Left lung (tissue), 10 donors: ENCODE data around the gene SFT2D2. TPM values are rescaled to one million over a fixed set of nuclear protein-coding genes. Genes with fewer than 3 reads are reported as not detected.

Experiments used
- ATAC-seq: fragments of 200-7000 bp; cut with Tn5 transposase; one replicate; pipeline ENCODE4 v1.9.1; 2020; ENCODE audit warnings: moderate library complexity
- DNase-seq, 4 donors: peaks; one replicate each; pipeline ENCODE4 v3.0.0-alpha.2; 2013 to 2020
- H3K27ac ChIP-seq, 2 donors: fragments of 200-600 bp; sonication (generic) in 1 of 2; one replicate each; pipeline versions ENCODE4 v1.5.0 to v1.8.0; 2020 to 2021
- H3K27me3 ChIP-seq, 2 donors: fragments of 200-600 bp; sonication (generic) in 1 of 2; one replicate each; pipeline versions ENCODE4 v1.5.0 to v1.8.0; 2020 to 2021
- H3K36me3 ChIP-seq, 2 donors: fragments of 200-600 bp; sonication (generic) in 1 of 2; one replicate each; pipeline versions ENCODE4 v1.5.0 to v1.8.0; 2020 to 2021
- H3K4me1 ChIP-seq, 2 donors: fragments of 200-600 bp; one replicate each; pipeline ENCODE4 v1.8.0; 2021
- H3K4me3 ChIP-seq, 2 donors: fragments of 200-600 bp; sonication (generic) in 1 of 2; one replicate each; pipeline versions ENCODE4 v1.5.0 to v1.8.0; 2020 to 2021; ENCODE audit warnings: mild to moderate bottlenecking in 1 of 2
- H3K9me3 ChIP-seq, 2 donors: fragments of 200-600 bp; sonication (generic) in 1 of 2; one replicate each; pipeline versions ENCODE4 v1.5.0 to v1.8.0; 2020 to 2021
- CTCF ChIP-seq, 2 donors: fragments of 200-600 bp; sonication (generic) in 1 of 2; IDR thresholded peaks; one replicate each; pipeline versions ENCODE4 v1.5.0 to v1.8.0; 2021; ENCODE audit warnings: antibody characterized with exemption in 2 of 2
- intact Hi-C, 2 donors: fragments of 100-400 bp; cut with DNase I; formaldehyde crosslinking; loops; one replicate each; pipeline versions ENCODE4 v1.11.2 to v1.14.2; 2022
- polyA plus RNA-seq, 6 donors: library from polyadenylated mRNA; unstranded; fragments of 120-200 nt; gene quantifications; one replicate each; pipeline ENCODE4 v1.2.1, GENCODE V29; 2013; ENCODE audit not compliant: insufficient read length in 6 of 6
- total RNA-seq, 2 donors: library from RNA; stranded (reverse); fragmentation: NEBNext Ultra II Directional; extraction: Animal tissue kit (Norgen Biotek cat#: 25700); gene quantifications; one replicate each; pipeline ENCODE4 v1.2.1, GENCODE V29; 2021
- donor health status: DM: no; HTN: yes; CAD: no.
- donor health status: DM: no; HTN: no; CAD: no.

SFT2D2 gene
- total and polyA plus RNA-seq, 8 donors = 21.2 to 85.9 (median 23.8) TPM

- H3K36me3 ChIP-seq = peaks cover 0 to 83% of the 10 kb centered on the region in 2 donors
- peak overlapping the region in 1 of 2 donors; percentile 6 for H3K27ac ChIP-seq
- H3K27me3 ChIP-seq = no peaks in the 10 kb centered on the region
- intact Hi-C loops = no loop called here
- DNase-seq (no peak), ATAC-seq (no peak)
- no peaks in the 10 kb centered on the region for H3K9me3 ChIP-seq
- no peak for TF ChIP-seq CTCF (IDR thresholded peaks at IDR 0.05)
- peaks cover 4 to 8% of the 10 kb centered on the region in 2 donors for H3K4me1 ChIP-seq
- no peak overlapping the region for H3K4me3 ChIP-seq
These were observed 20.7 kb downstream of the SFT2D2 start for GRCh38 chr1:168246506-168246905.

GRCh38 chr1:168252204-168252733 lies 26.5 kb downstream of the SFT2D2 start:
- intact Hi-C loops = no loop called here
- Histone ChIP-seq H3K9me3 (peaks cover 0 to 14% of the 10 kb centered on the region in 2 donors), H3K27me3 (no peaks in the 10 kb centered on the region), H3K4me3 (no peak overlapping the region), H3K36me3 (peaks cover 0 to 54% of the 10 kb centered on the region in 2 donors), H3K27ac (no peak overlapping the region), H3K4me1 (no peaks in the 10 kb centered on the region)
- ATAC-seq (no peak), DNase-seq (no peak)
- TF ChIP-seq CTCF (IDR thresholded peaks at IDR 0.05) = no peak

- DNase-seq (no peak), ATAC-seq (no peak)
- Histone ChIP-seq H3K27ac (no peak overlapping the region), H3K4me3 (no peak overlapping the region), H3K27me3 (no peaks in the 10 kb centered on the region), H3K4me1 (peaks cover 0 to 2% of the 10 kb centered on the region in 2 donors), H3K9me3 (peaks cover 0 to 14% of the 10 kb centered on the region in 2 donors), H3K36me3 (peaks cover 0 to 29% of the 10 kb centered on the region in 2 donors)
- intact Hi-C loops = no loop called here
- no peak for TF ChIP-seq CTCF (IDR thresholded peaks at IDR 0.05)
These were observed 30.4 kb downstream of the SFT2D2 start for GRCh38 chr1:168256164-168256563.

GRCh38 chr1:168257397-168257796 lies 31.6 kb downstream of the SFT2D2 start:
- H3K36me3 ChIP-seq = peaks cover 0 to 22% of the 10 kb centered on the region in 2 donors
- no peak overlapping the region for H3K27ac ChIP-seq
- TF ChIP-seq CTCF (IDR thresholded peaks at IDR 0.05) = no peak
- ATAC-seq (no peak), DNase-seq (no peak)
- no peaks in the 10 kb centered on the region for H3K27me3 ChIP-seq
- H3K4me1 ChIP-seq = peaks cover 8 to 9% of the 10 kb centered on the region in 2 donors
- intact Hi-C loops = no loop called here
- H3K9me3 ChIP-seq = peaks cover 0 to 14% of the 10 kb centered on the region in 2 donors
- no peak overlapping the region for H3K4me3 ChIP-seq

- H3K27ac ChIP-seq = no peak overlapping the region
- ATAC-seq (no peak), DNase-seq (no peak)
- H3K4me1 ChIP-seq = peaks cover 8 to 9% of the 10 kb centered on the region in 2 donors
- no peak for TF ChIP-seq CTCF (IDR thresholded peaks at IDR 0.05)
- intact Hi-C loops = no loop called here
- peaks cover 0 to 26% of the 10 kb centered on the region in 2 donors for H3K36me3 ChIP-seq
- peaks cover 0 to 14% of the 10 kb centered on the region in 2 donors for H3K9me3 ChIP-seq
- H3K4me3 ChIP-seq = no peak overlapping the region
- no peaks in the 10 kb centered on the region for H3K27me3 ChIP-seq
These were observed 33.8 kb downstream of the SFT2D2 start for GRCh38 chr1:168259567-168259966.
